Effector memory CD8-positive, alpha-beta T cell (primary cell): ENCODE data around the gene IL17REL.

Experiments used
- ATAC-seq: fragments of 150-1000 bp; cut with Tn5 transposase; replicated peaks from 2 replicates; pipeline ENCODE4 v1.10.0; 2021; ENCODE audit warnings: mild to moderate bottlenecking, moderate library complexity
- DNase-seq, 3 experiments: peaks; one replicate each; pipeline ENCODE4 v3.0.0; 2021
- H3K27ac Mint-ChIP-seq, 2 donors: one replicate each; pipeline ENCODE4 v1.8.0; 2022; ENCODE audit warnings: mild to moderate bottlenecking in 2 of 2, mixed read lengths in 2 of 2, moderate library complexity in 2 of 2
- H3K27me3 Mint-ChIP-seq, 2 donors: one replicate each; pipeline ENCODE4 v1.8.0; 2022; ENCODE audit warnings: mixed read lengths in 2 of 2
- H3K36me3 Mint-ChIP-seq: one replicate; pipeline ENCODE4 v1.8.0; 2022; ENCODE audit warnings: mild to moderate bottlenecking, moderate library complexity, mixed read lengths; ENCODE audit not compliant: insufficient read depth
- H3K4me1 Mint-ChIP-seq, 2 donors: one replicate each; pipeline ENCODE4 v1.8.0; 2022; ENCODE audit warnings: low read depth in 2 of 2, mixed read lengths in 2 of 2
- H3K4me3 Mint-ChIP-seq, 2 donors: one replicate each; pipeline ENCODE4 v1.8.0; 2022; ENCODE audit warnings: mild to moderate bottlenecking in 2 of 2, mixed read lengths in 2 of 2, moderate library complexity in 2 of 2
- H3K9me3 Mint-ChIP-seq, 2 donors: one replicate each; pipeline ENCODE4 v1.8.0; 2022; ENCODE audit warnings: mixed read lengths in 2 of 2

The IL17REL gene

GRCh38 chr22:50051930-50052329 lies 39.4 kb upstream of the IL17REL start:
- Mint-ChIP-seq H3K27ac (no peak overlapping the region), H3K4me3 (no peak overlapping the region), H3K9me3 (no peaks in the 10 kb centered on the region), H3K4me1 (no peaks in the 10 kb centered on the region), H3K36me3 (no peaks in the 10 kb centered on the region), H3K27me3 (peaks cover 24 to 50% of the 10 kb centered on the region in 2 donors)
- DNase-seq, result no peak
- no peak for ATAC-seq

- DNase-seq, result no peak
- H3K9me3 Mint-ChIP-seq, result no peaks in the 10 kb centered on the region
- no peak for ATAC-seq
- H3K27me3 Mint-ChIP-seq, result peaks cover 13 to 26% of the 10 kb centered on the region in 2 donors
- H3K27ac Mint-ChIP-seq, result no peak overlapping the region
- peaks cover 4% of the 10 kb centered on the region in 2 donors for H3K4me1 Mint-ChIP-seq
- H3K4me3 Mint-ChIP-seq, result no peak overlapping the region
- H3K36me3 Mint-ChIP-seq, result no peaks in the 10 kb centered on the region
Measured at GRCh38 chr22:50049299-50050195, 37.0 kb upstream of the IL17REL start.

- H3K4me1 Mint-ChIP-seq, result peaks cover 6 to 9% of the 10 kb centered on the region in 2 donors
- DNase-seq (no peak), ATAC-seq (no peak)
- H3K4me3 Mint-ChIP-seq, result no peak overlapping the region
- H3K9me3 Mint-ChIP-seq, result no peaks in the 10 kb centered on the region
- no peak overlapping the region for H3K27ac Mint-ChIP-seq
- H3K36me3 Mint-ChIP-seq, result no peaks in the 10 kb centered on the region
- peaks cover 13 to 20% of the 10 kb centered on the region in 2 donors for H3K27me3 Mint-ChIP-seq
Measured at GRCh38 chr22:50048836-50049235, 36.3 kb upstream of the IL17REL start.

GRCh38 chr22:50048061-50048765 lies 35.6 kb upstream of the IL17REL start:
- no peak for ATAC-seq
- Mint-ChIP-seq H3K27ac (no peak overlapping the region), H3K4me3 (no peak overlapping the region), H3K27me3 (peaks cover 19 to 22% of the 10 kb centered on the region in 2 donors), H3K36me3 (no peaks in the 10 kb centered on the region), H3K9me3 (no peaks in the 10 kb centered on the region), H3K4me1 (peaks cover 6 to 14% of the 10 kb centered on the region in 2 donors)
- no peak for DNase-seq

- H3K27me3 Mint-ChIP-seq, result peaks cover 25 to 31% of the 10 kb centered on the region in 2 donors
- peaks cover 6 to 14% of the 10 kb centered on the region in 2 donors for H3K4me1 Mint-ChIP-seq
- H3K27ac Mint-ChIP-seq, result no peak overlapping the region
- ATAC-seq, result no peak
- DNase-seq, result no peak
- H3K36me3 Mint-ChIP-seq, result no peaks in the 10 kb centered on the region
- H3K4me3 Mint-ChIP-seq, result no peak overlapping the region
- H3K9me3 Mint-ChIP-seq, result no peaks in the 10 kb centered on the region
Measured at GRCh38 chr22:50047346-50047745, 34.8 kb upstream of the IL17REL start.

- Mint-ChIP-seq H3K4me3 (no peak overlapping the region), H3K4me1 (peaks cover 6 to 14% of the 10 kb centered on the region in 2 donors), H3K27me3 (peaks cover 21 to 37% of the 10 kb centered on the region in 2 donors), H3K9me3 (no peaks in the 10 kb centered on the region), H3K36me3 (no peaks in the 10 kb centered on the region), H3K27ac (no peak overlapping the region)
- no peak for DNase-seq
- ATAC-seq, result no peak
Measured at GRCh38 chr22:50046481-50047245, 34.1 kb upstream of the IL17REL start.

GRCh38 chr22:50046019-50046415 lies 33.5 kb upstream of the IL17REL start:
- Mint-ChIP-seq H3K36me3 (no peaks in the 10 kb centered on the region), H3K9me3 (no peaks in the 10 kb centered on the region), H3K27ac (no peak overlapping the region), H3K4me3 (no peak overlapping the region), H3K27me3 (peaks cover 24 to 37% of the 10 kb centered on the region in 2 donors), H3K4me1 (peaks cover 6 to 14% of the 10 kb centered on the region in 2 donors)
- ATAC-seq, result no peak
- no peak for DNase-seq

GRCh38 chr22:50045211-50046018 lies 32.9 kb upstream of the IL17REL start:
- H3K36me3 Mint-ChIP-seq, result no peaks in the 10 kb centered on the region
- peak overlapping the region in 1 of 2 donors; percentile 64 for H3K27ac Mint-ChIP-seq
- ATAC-seq, result no peak
- no peak for DNase-seq
- peaks cover 26 to 33% of the 10 kb centered on the region in 2 donors for H3K27me3 Mint-ChIP-seq
- H3K9me3 Mint-ChIP-seq, result no peaks in the 10 kb centered on the region
- peaks cover 6 to 14% of the 10 kb centered on the region in 2 donors for H3K4me1 Mint-ChIP-seq
- no peak overlapping the region for H3K4me3 Mint-ChIP-seq

- peak; percentile 16 for ATAC-seq
- DNase-seq, result no peak
- no peaks in the 10 kb centered on the region for H3K9me3 Mint-ChIP-seq
- H3K36me3 Mint-ChIP-seq, result no peaks in the 10 kb centered on the region
- H3K27ac Mint-ChIP-seq, result peak overlapping the region in 1 of 2 donors; percentile 64
- H3K27me3 Mint-ChIP-seq, result peaks cover 26 to 32% of the 10 kb centered on the region in 2 donors
- H3K4me3 Mint-ChIP-seq, result peak overlapping the region in 1 of 2 donors; percentile 43
- peaks cover 6 to 14% of the 10 kb centered on the region in 2 donors for H3K4me1 Mint-ChIP-seq
Measured at GRCh38 chr22:50044485-50045118, 32.0 kb upstream of the IL17REL start.

GRCh38 chr22:50041361-50042065 lies 28.9 kb upstream of the IL17REL start:
- Mint-ChIP-seq H3K27ac (no peak overlapping the region), H3K36me3 (no peaks in the 10 kb centered on the region), H3K9me3 (peaks cover 0 to 1% of the 10 kb centered on the region in 2 donors), H3K4me3 (no peak overlapping the region), H3K27me3 (peaks cover 26 to 32% of the 10 kb centered on the region in 2 donors), H3K4me1 (peaks cover 6 to 14% of the 10 kb centered on the region in 2 donors)
- no peak for DNase-seq
- no peak for ATAC-seq

- H3K36me3 Mint-ChIP-seq, result no peaks in the 10 kb centered on the region
- ATAC-seq (no peak), DNase-seq (no peak)
- H3K9me3 Mint-ChIP-seq, result peaks cover 0 to 1% of the 10 kb centered on the region in 2 donors
- peaks cover 26 to 32% of the 10 kb centered on the region in 2 donors for H3K27me3 Mint-ChIP-seq
- no peak overlapping the region for H3K4me3 Mint-ChIP-seq
- H3K4me1 Mint-ChIP-seq, result peaks cover 6 to 14% of the 10 kb centered on the region in 2 donors
- H3K27ac Mint-ChIP-seq, result no peak overlapping the region
Measured at GRCh38 chr22:50040717-50041116, 28.2 kb upstream of the IL17REL start.
